HepG2 (cell line): ENCODE measurements around the gene HES2. TPM values are rescaled to one million over a fixed set of nuclear protein-coding genes. Genes with fewer than 3 reads are reported as not detected.

Experiments used
- ATAC-seq: fragments of 200-7000 bp; cut with Tn5 transposase; 3 replicates; pipeline ENCODE4 v1.9.1; 2020; ENCODE audit warnings: mild to moderate bottlenecking, moderate library complexity
- BruUV-seq: library from RNA; stranded (reverse); fragments of 400-500 nt; replicated peaks from 2 replicates; lab custom pipeline; 2021; lab: Mats Ljungman, UMichigan
- CTCF ChIA-PET: fragments of 300-600 bp; formaldehyde crosslinking; extraction: SDS; loops from one replicate; lab custom pipeline; 2021; ENCODE audit warnings: low total read pairs, inconsistent platforms, low intra/inter-chr PET ratio; lab: Yijun Ruan, JAX
- POLR2A ChIA-PET: fragments of 350-600 bp; sonication (Branson Sonifier 250); formaldehyde crosslinking; loops from one replicate; lab custom pipeline; 2020; ENCODE audit warnings: antibody characterized with exemption, inconsistent platforms; lab: Yijun Ruan, JAX
- DNase-seq: peaks from one replicate; pipeline ENCODE4 v3.0.0-alpha.2; 2015; ENCODE audit warnings: low spot score
- FAIRE-seq: peaks from 3 replicates; lab custom pipeline; 2011; peaks lifted over from hg19 to GRCh38; lab: Jason Lieb, UNC
- H2AFZ ChIP-seq: one replicate; pipeline ENCODE4 v1.6.1; 2011; ENCODE audit warnings: low read length, inconsistent platforms
- H3K27ac ChIP-seq: fragments of 300-600 bp; 3 replicates; pipeline ENCODE4 v1.8.0; 2011; ENCODE audit warnings: mixed run types, mild to moderate bottlenecking, mixed read lengths, low read length, inconsistent platforms; ENCODE audit not compliant: insufficient read depth; ENCODE audit errors: extremely low read length
- H3K27me3 ChIP-seq, 2 experiments: fragments of 200-600 bp in 1 of 2; 2 replicates in 1 of 2; 3 replicates in 1 of 2; pipeline versions ENCODE4 v1.6.0 to v1.8.0; 2011; ENCODE audit warnings: low read length in 2 of 2, mild to moderate bottlenecking in 2 of 2, moderate library complexity in 2 of 2, inconsistent platforms in 1 of 2; ENCODE audit not compliant: insufficient read depth in 2 of 2, control insufficient read depth in 1 of 2
- H3K36me3 ChIP-seq, 2 experiments: fragments of 200-600 bp in 1 of 2; replicated peaks in 1 of 2; 2 replicates in 1 of 2; 3 replicates in 1 of 2; pipeline versions ENCODE4 v1.5.1 to v1.8.0; 2011; ENCODE audit warnings: low read length in 2 of 2, inconsistent platforms in 1 of 2; ENCODE audit not compliant: insufficient read depth in 2 of 2, control insufficient read depth in 1 of 2
- H3K4me1 ChIP-seq: 2 replicates; pipeline ENCODE4 v1.5.1; 2012; ENCODE audit warnings: low read length, inconsistent platforms; ENCODE audit not compliant: insufficient read depth
- H3K4me2 ChIP-seq: 2 replicates; pipeline ENCODE4 v1.6.0; 2011; ENCODE audit warnings: low read depth, low read length, inconsistent platforms
- H3K4me3 ChIP-seq, 3 experiments: fragments of 200-600 bp in 1 of 3; sonication (generic), shearing (Covaris generic) in 1 of 3; replicated peaks in 1 of 3; 2 replicates each; pipeline ENCODE4 v1.5.1; 2011 to 2016; ENCODE audit warnings: low read length in 3 of 3, inconsistent platforms in 2 of 3, low read depth in 2 of 3, mild to moderate bottlenecking in 2 of 3, control low read depth in 1 of 3, mixed read lengths in 1 of 3; ENCODE audit not compliant: insufficient read depth in 1 of 3
- H3K79me2 ChIP-seq: one replicate; pipeline ENCODE4 v1.6.1; 2011; ENCODE audit warnings: low read length, inconsistent platforms; ENCODE audit not compliant: insufficient read depth
- H3K9ac ChIP-seq: 2 replicates; pipeline ENCODE4 v1.6.0; 2011; ENCODE audit warnings: mild to moderate bottlenecking, low read depth, low read length, inconsistent platforms; ENCODE audit not compliant: insufficient read depth
- H3K9me3 ChIP-seq: 2 replicates; pipeline ENCODE4 v1.5.1; 2012; ENCODE audit warnings: mild to moderate bottlenecking, low read length
- H4K20me1 ChIP-seq: 2 replicates; pipeline ENCODE4 v1.6.0; 2011; ENCODE audit warnings: inconsistent platforms, mild to moderate bottlenecking, low read length, moderate library complexity; ENCODE audit not compliant: insufficient read depth
- KDM5A ChIP-seq: fragments of 200-600 bp; sonication (generic); IDR thresholded peaks from 2 replicates; pipeline ENCODE4 v1.7.0; 2018; ENCODE audit warnings: antibody characterized with exemption, mild to moderate bottlenecking, low read length, borderline replicate concordance
- KDM5B ChIP-seq: sonication (generic); formaldehyde crosslinking; IDR thresholded peaks from 2 replicates; pipeline ENCODE4 v1.4.0; 2020; ENCODE audit warnings: missing genetic modification reagents, mild to moderate bottlenecking, borderline replicate concordance
- PAX8 ChIP-seq: sonication (generic); formaldehyde crosslinking; IDR thresholded peaks from 2 replicates; pipeline ENCODE4 v1.8.0; 2022; ENCODE audit warnings: mild to moderate bottlenecking, missing genetic modification reagents, borderline replicate concordance
- PRPF4 ChIP-seq: fragments of 200-400 bp; formaldehyde crosslinking; IDR thresholded peaks from 2 replicates; pipeline ENCODE4 v1.6.1; 2016; ENCODE audit warnings: low read length, low read depth; ENCODE audit not compliant: poor library complexity, severe bottlenecking
- TARDBP ChIP-seq: sonication (generic); formaldehyde crosslinking; IDR thresholded peaks from 2 replicates; pipeline ENCODE4 v1.8.0; 2022; ENCODE audit warnings: mild to moderate bottlenecking, missing genetic modification reagents
- TCF7L2 ChIP-seq: IDR thresholded peaks from 2 replicates; pipeline ENCODE4 v1.6.1; 2011; ENCODE audit warnings: mild to moderate bottlenecking, low read depth, low read length, moderate library complexity
- XBP1 ChIP-seq: sonication (generic); formaldehyde crosslinking; IDR thresholded peaks from 2 replicates; pipeline ENCODE4 v1.5.0; 2020; ENCODE audit warnings: missing genetic modification reagents
- ZNF292 ChIP-seq: sonication (generic); formaldehyde crosslinking; IDR thresholded peaks from 2 replicates; pipeline ENCODE4 v1.8.1; 2022; ENCODE audit warnings: mild to moderate bottlenecking, low read depth, missing genetic modification reagents, borderline replicate concordance
- ZNF431 ChIP-seq: sonication (generic); formaldehyde crosslinking; IDR thresholded peaks from 2 replicates; pipeline ENCODE4 v1.9.0; 2022; ENCODE audit warnings: missing genetic modification reagents, low read depth, mild to moderate bottlenecking, borderline replicate concordance
- ZNF652 ChIP-seq: IDR thresholded peaks from 2 replicates; pipeline ENCODE4 v1.6.1; 2016; ENCODE audit warnings: low read depth, borderline replicate concordance
- WGBS: methylation state at CpG from one replicate; pipeline ENCODE4 v1.1.6; 2017; ENCODE audit warnings: low lambda C conversion rate; 5-methylcytosine and 5-hydroxymethylcytosine counted together
- in situ Hi-C: cut with HindIII; loops from 2 replicates; pipeline ENCODE4 v1.10.0; 2017; ENCODE audit warnings: low pct_unique_long_range_greater_than_20kb; ENCODE audit not compliant: extremely low pct_ligation_motif_present
- intact Hi-C: fragments of 100-400 bp; cut with micrococcal nuclease; formaldehyde crosslinking; loops from one replicate; pipeline ENCODE4 v1.10.0; 2022; ENCODE audit not compliant: unreplicated experiment
- polyA plus RNA-seq, 8 experiments: library from polyadenylated mRNA; depleted of rRNA in 3 of 8; stranded (reverse) in 7 of 8; unstranded in 1 of 8; fragments of >200 nt; fragmentation: Illumina TruSeq in 4 of 8; extraction: Trizol in 4 of 8; gene quantifications; 2 replicates each; pipeline versions ENCODE4 v1.2.1 to v1.2.3, GENCODE V29; 2011 to 2016; ENCODE audit warnings: low read depth in 4 of 8, missing spikeins in 1 of 8, mixed read lengths in 1 of 8; ENCODE audit not compliant: insufficient read depth in 1 of 8
- total RNA-seq, 5 experiments: library from RNA; depleted of rRNA; stranded (reverse); fragments of >200 nt; fragmentation: Illumina TruSeq; extraction: Trizol; gene quantifications; 2 replicates each; pipeline ENCODE4 v1.2.3, GENCODE V29; 2016; ENCODE audit warnings: low read depth in 1 of 5
- TF ChIP-seq, protein P1 (sequence below): IDR thresholded peaks from 2 replicates; pipeline ENCODE4 v1.6.1; 2016; ENCODE audit warnings: missing biosample characterization, missing genetic modification reagents, low read depth
- TF ChIP-seq, protein P2 (sequence below), 2 experiments: fragments of 450-650 bp in 1 of 2; sonication (generic) in 1 of 2; formaldehyde crosslinking in 1 of 2; IDR thresholded peaks; 2 replicates each; pipeline versions ENCODE4 v1.6.1 to v1.8.0; 2016 to 2022; ENCODE audit warnings: antibody characterized with exemption in 1 of 2, mild to moderate bottlenecking in 1 of 2, missing genetic modification reagents in 1 of 2
- TF ChIP-seq, protein P3 (sequence below): sonication (generic); formaldehyde crosslinking; IDR thresholded peaks from 2 replicates; pipeline ENCODE4 v1.8.0; 2022; ENCODE audit warnings: mild to moderate bottlenecking, missing genetic modification reagents, moderate library complexity

Gene HES2
- total and polyA plus RNA-seq, 2 of the 13 experiments (the other 11 are each of a cell fraction or from before 2014, with no cell fraction given) = 0.11 to 0.17 TPM

DNA sequence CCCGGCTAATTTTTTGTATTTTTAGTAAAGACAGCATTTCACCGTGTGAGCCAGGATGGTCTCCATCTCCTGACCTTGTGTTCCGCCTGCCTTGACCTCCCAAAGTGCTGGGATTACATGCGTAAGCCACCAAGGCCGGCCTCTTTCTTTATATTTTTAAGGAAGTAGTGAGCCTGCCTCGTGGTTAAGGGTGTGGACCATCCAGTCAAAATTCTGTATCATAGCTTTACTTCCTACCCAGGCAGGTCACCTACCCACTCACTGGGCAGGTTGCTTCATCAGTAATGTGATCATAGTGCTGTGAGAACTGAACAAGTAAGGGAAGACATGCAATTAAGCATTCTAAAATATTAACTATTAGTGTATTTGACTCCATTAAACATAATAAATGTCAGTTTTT is 18.0 kb downstream of the HES2 start:
- H3K9me3 ChIP-seq = no peaks in the 10 kb centered on the region
- no peak overlapping the region for H3K27ac ChIP-seq
- ChIA-PET CTCF (no interaction called here), POLR2A (interaction anchor here (1.2 to 2.4 kb wide), 2 partner anchors 8 to 10 kb away, joined by 5 to 10 read pairs; partner anchors contain the start of gene ACOT7)
- H2AFZ ChIP-seq = no peak overlapping the region
- FAIRE-seq = no peak
- H3K27me3 ChIP-seq = peaks cover 0 to 10% of the 10 kb centered on the region in 2 experiments; a peak in 2 of 5 replicates
- peaks cover 15% of the 10 kb centered on the region for H3K4me1 ChIP-seq
- H3K9ac ChIP-seq = no peak overlapping the region
- no peak for ATAC-seq
- H3K4me3 ChIP-seq = no peak overlapping the region
- in situ Hi-C loops = loop anchor here (5.0 kb wide), 1 partner anchor 49 kb away; no protein-coding TSS in a partner anchor
- H3K79me2 ChIP-seq = no peaks in the 10 kb centered on the region
- WGBS = 17% methylated on average over 6 of the region's 6 CpGs
- no peak overlapping the region for H3K4me2 ChIP-seq
- no peaks in the 10 kb centered on the region for H4K20me1 ChIP-seq
- no TSS peak for BruUV-seq
- intact Hi-C loops = no loop called here
- DNase-seq = no peak
- no peaks in the 10 kb centered on the region for H3K36me3 ChIP-seq
- TF ChIP-seq KDM5A = no peak
- TF ChIP-seq ZNF431 (CRISPR knock-in tag) = no peak
- TF ChIP-seq PRPF4 = no peak
- TF ChIP-seq XBP1 = no peak
- no peak for TF ChIP-seq KDM5B (CRISPR knock-in tag)
- TF ChIP-seq ZNF292 (CRISPR knock-in tag) = no peak
- TF ChIP-seq, protein P1, sequence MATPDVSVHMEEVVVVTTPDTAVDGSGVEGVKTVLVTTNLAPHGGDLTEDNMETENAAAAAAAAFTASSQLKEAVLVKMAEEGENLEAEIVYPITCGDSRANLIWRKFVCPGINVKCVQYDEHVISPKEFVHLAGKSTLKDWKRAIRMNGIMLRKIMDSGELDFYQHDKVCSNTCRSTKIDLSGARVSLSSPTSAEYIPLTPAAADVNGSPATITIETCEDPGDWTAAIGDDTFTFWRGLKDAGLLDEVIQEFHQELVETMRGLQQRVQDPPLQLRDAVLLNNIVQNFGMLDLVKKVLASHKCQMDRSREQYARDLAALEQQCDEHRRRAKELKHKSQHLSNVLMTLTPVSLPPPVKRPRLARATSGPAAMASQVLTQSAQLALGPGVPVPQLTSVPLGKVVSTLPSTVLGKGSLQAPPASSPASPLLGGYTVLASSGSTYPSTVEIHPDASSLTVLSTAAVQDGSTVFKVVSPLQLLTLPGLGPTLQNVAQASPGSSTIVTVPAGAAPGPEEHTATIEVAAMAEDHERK (CRISPR knock-in tag) = no peak
- no peak for TF ChIP-seq PAX8 (CRISPR knock-in tag)
- TF ChIP-seq, protein P2, sequence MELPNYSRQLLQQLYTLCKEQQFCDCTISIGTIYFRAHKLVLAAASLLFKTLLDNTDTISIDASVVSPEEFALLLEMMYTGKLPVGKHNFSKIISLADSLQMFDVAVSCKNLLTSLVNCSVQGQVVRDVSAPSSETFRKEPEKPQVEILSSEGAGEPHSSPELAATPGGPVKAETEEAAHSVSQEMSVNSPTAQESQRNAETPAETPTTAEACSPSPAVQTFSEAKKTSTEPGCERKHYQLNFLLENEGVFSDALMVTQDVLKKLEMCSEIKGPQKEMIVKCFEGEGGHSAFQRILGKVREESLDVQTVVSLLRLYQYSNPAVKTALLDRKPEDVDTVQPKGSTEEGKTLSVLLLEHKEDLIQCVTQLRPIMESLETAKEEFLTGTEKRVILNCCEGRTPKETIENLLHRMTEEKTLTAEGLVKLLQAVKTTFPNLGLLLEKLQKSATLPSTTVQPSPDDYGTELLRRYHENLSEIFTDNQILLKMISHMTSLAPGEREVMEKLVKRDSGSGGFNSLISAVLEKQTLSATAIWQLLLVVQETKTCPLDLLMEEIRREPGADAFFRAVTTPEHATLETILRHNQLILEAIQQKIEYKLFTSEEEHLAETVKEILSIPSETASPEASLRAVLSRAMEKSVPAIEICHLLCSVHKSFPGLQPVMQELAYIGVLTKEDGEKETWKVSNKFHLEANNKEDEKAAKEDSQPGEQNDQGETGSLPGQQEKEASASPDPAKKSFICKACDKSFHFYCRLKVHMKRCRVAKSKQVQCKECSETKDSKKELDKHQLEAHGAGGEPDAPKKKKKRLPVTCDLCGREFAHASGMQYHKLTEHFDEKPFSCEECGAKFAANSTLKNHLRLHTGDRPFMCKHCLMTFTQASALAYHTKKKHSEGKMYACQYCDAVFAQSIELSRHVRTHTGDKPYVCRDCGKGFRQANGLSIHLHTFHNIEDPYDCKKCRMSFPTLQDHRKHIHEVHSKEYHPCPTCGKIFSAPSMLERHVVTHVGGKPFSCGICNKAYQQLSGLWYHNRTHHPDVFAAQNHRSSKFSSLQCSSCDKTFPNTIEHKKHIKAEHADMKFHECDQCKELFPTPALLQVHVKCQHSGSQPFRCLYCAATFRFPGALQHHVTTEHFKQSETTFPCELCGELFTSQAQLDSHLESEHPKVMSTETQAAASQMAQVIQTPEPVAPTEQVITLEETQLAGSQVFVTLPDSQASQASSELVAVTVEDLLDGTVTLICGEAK (IDR thresholded peaks at IDR 0.05) = no peak
- TF ChIP-seq, protein P2 (CRISPR knock-in tag; IDR thresholded peaks at IDR 0.05) = no peak
- TF ChIP-seq ZNF652 = no peak
- TF ChIP-seq TCF7L2 = no peak
- TF ChIP-seq, protein P3, sequence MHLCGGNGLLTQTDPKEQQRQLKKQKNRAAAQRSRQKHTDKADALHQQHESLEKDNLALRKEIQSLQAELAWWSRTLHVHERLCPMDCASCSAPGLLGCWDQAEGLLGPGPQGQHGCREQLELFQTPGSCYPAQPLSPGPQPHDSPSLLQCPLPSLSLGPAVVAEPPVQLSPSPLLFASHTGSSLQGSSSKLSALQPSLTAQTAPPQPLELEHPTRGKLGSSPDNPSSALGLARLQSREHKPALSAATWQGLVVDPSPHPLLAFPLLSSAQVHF (CRISPR knock-in tag) = no peak
- no peak for TF ChIP-seq TARDBP (CRISPR knock-in tag)
